Left ventricle myocardium inferior (tissue), 1 donor: Measurements from ENCODE around the gene FAF2. TPM values are rescaled to one million over a fixed set of nuclear protein-coding genes. Genes with fewer than 3 reads are reported as not detected.
A peak's percentile ranks its signal among the peaks of the same experiment; 100 is the strongest.
"Not testable (repeated sequence)": the region's sequence is repeated elsewhere in the genome, so short reads cannot be mapped to it uniquely, and the experiment has no call there.

Experiments used
- DNase-seq: peaks from one replicate; pipeline ENCODE4 v3.0.0-alpha.2; 2020
- H3K27ac ChIP-seq: fragments of 200-600 bp; replicated peaks from 2 replicates; pipeline ENCODE4 v1.8.0; 2021
- H3K27me3 ChIP-seq: fragments of 200-600 bp; 2 replicates; pipeline ENCODE4 v1.8.0; 2021; ENCODE audit warnings: low read depth
- H3K36me3 ChIP-seq: fragments of 200-600 bp; 2 replicates; pipeline ENCODE4 v1.8.0; 2021
- H3K4me1 ChIP-seq: fragments of 200-600 bp; 2 replicates; pipeline ENCODE4 v1.8.0; 2021
- H3K4me3 ChIP-seq: fragments of 200-600 bp; 2 replicates; pipeline ENCODE4 v1.8.0; 2021; ENCODE audit warnings: mild to moderate bottlenecking, moderate library complexity
- H3K9me3 ChIP-seq: fragments of 200-600 bp; replicated peaks from 2 replicates; pipeline ENCODE4 v1.8.0; 2021
- CTCF ChIP-seq: fragments of 200-600 bp; IDR thresholded peaks from 2 replicates; pipeline ENCODE4 v1.8.0; 2021; ENCODE audit warnings: antibody characterized with exemption, mild to moderate bottlenecking, borderline replicate concordance
- intact Hi-C: fragments of 100-400 bp; cut with micrococcal nuclease; formaldehyde crosslinking; loops from one replicate; pipeline ENCODE4 v1.11.0; 2022
- total RNA-seq: library from RNA; stranded (reverse); fragmentation: NEBNext Ultra II Directional; extraction: Animal tissue kit (Norgen Biotek cat#: 25700); gene quantifications from one replicate; pipeline ENCODE4 v1.2.1, GENCODE V29; 2021
- donor health status: DM: no; HTN: yes; CAD: no; lungs with severe emphysema.

FAF2 gene
- total RNA-seq, 1 donor from 2014 or later = 13.0 TPM

DNA sequence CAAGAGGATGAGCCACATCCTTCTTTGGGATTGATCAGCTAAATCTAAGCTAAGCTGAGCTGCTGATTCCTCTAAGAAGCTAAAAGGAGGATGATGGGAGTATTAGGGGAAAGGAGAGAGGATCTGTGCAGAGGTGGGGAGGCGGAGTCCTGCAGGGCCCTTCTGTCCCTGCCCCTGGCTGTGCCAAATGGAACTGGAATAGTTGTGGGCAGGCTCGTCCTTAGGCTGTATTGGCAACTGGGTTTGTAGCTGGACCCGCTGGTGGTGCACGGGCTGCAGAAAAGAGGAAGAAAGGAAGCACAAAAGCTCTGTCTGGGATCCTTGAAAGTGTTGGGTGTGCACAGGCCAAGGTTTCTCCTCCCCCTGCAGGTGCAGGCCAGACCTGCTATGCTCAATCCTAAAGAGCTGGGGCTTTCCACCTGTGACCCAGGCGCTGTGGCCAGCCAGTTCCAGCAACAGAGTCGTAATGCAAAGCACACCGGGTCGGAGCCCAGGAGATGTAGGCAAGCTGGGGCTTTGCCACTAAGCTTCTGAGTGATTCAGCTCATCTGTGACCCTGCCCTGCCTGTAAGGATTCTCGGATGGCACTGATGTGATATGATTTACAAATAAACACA, 41.6 kb upstream of the FAF2 start:
- H3K27ac ChIP-seq = peak overlapping the region; percentile 79
- no peak overlapping the region for H3K4me3 ChIP-seq
- TF ChIP-seq CTCF = no peak
- H3K27me3 ChIP-seq = no peaks in the 10 kb centered on the region
- peaks cover 57% of the 10 kb centered on the region for H3K36me3 ChIP-seq
- H3K9me3 ChIP-seq = no peaks in the 10 kb centered on the region
- intact Hi-C loops = no loop called here
- no peak for DNase-seq
- H3K4me1 ChIP-seq = peaks cover 74% of the 10 kb centered on the region

GRCh38 chr5:176407456-176408251, 40.5 kb upstream of the FAF2 start:
- peaks cover 73% of the 10 kb centered on the region for H3K4me1 ChIP-seq
- no peaks in the 10 kb centered on the region for H3K9me3 ChIP-seq
- TF ChIP-seq CTCF = no peak
- H3K36me3 ChIP-seq = peaks cover 57% of the 10 kb centered on the region
- H3K27me3 ChIP-seq = no peaks in the 10 kb centered on the region
- intact Hi-C loops = no loop called here
- H3K4me3 ChIP-seq = no peak overlapping the region
- H3K27ac ChIP-seq = peak overlapping the region; percentile 79
- DNase-seq = no peak

GRCh38 chr5:176408252-176408573, 40.0 kb upstream of the FAF2 start:
- Histone ChIP-seq H3K36me3 (peaks cover 57% of the 10 kb centered on the region), H3K27ac (peak overlapping the region; percentile 79), H3K4me1 (peaks cover 73% of the 10 kb centered on the region)
- H3K4me3 ChIP-seq, DNase-seq, intact Hi-C loops, H3K9me3 ChIP-seq, H3K27me3 ChIP-seq: not testable (repeated sequence)

GRCh38 chr5:176408590-176408989, 39.6 kb upstream of the FAF2 start:
- DNase-seq = no peak
- intact Hi-C loops = no loop called here
- Histone ChIP-seq H3K27ac (peak overlapping the region; percentile 79), H3K27me3 (no peaks in the 10 kb centered on the region), H3K36me3 (peaks cover 55% of the 10 kb centered on the region), H3K4me1 (peaks cover 73% of the 10 kb centered on the region), H3K9me3 (no peaks in the 10 kb centered on the region), H3K4me3 (no peak overlapping the region)
- TF ChIP-seq CTCF = no peak

DNA sequence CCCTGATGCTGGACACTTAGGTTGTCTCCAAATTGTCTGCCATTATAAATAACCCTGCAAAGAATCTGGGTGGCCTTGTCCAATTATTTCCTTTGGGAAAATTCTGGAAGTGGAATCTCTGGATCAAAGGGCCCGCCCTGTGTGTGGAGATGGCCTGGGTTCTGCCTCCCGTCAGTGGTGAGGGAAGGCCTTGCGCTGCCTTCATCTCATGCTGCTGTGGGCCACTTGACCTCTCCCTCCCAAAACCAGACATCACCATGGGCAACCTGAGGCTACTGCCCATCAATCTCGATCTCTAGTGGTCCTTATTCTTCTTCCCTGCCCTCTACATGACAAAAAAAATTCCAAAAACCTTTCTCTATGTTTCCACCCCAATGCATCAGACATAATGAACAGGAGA, 38.4 kb upstream of the FAF2 start:
- Histone ChIP-seq H3K27me3 (no peaks in the 10 kb centered on the region), H3K4me1 (peaks cover 79% of the 10 kb centered on the region), H3K9me3 (no peaks in the 10 kb centered on the region), H3K27ac (peak overlapping the region; percentile 93), H3K4me3 (no peak overlapping the region), H3K36me3 (peaks cover 46% of the 10 kb centered on the region)
- intact Hi-C loops = no loop called here
- no peak for TF ChIP-seq CTCF
- no peak for DNase-seq

DNA sequence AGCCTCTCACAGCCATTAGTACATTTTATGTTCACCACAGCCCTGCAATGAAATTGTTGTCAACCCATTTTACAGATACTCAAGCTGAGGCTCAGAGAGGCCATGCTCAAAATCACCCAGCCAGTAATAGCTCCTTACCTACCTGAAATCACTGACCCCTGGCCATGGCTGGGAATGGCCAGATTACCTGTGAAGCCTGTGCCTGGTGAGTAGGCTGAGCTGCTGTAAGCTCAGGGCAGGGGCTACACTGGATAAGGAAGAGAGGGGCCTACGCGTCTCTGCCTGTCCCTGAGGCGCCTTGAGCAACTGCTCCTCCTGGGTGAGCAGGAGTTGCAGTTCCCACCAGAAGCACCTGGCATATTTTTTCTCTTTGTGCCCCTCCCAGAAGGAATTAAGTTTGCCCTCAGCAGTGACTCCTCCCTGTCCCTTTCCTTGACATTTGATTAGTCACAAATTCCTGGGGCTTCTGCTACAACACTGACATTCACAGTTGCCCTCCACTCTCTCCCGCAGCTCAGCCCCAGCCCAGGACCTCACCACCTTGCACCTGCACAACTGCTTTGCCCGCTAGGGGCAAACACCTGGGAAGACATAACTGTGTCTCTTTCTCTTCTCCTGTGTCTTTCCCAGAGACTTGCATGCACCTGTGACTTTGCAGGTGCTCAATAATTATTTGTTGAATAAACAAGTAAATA, 37.6 kb upstream of the FAF2 start:
- peaks cover 39% of the 10 kb centered on the region for H3K36me3 ChIP-seq
- no peak for DNase-seq
- no peak overlapping the region for H3K4me3 ChIP-seq
- no peaks in the 10 kb centered on the region for H3K27me3 ChIP-seq
- H3K4me1 ChIP-seq = peaks cover 88% of the 10 kb centered on the region
- TF ChIP-seq CTCF = no peak
- no peaks in the 10 kb centered on the region for H3K9me3 ChIP-seq
- H3K27ac ChIP-seq = peak overlapping the region; percentile 93
- intact Hi-C loops = no loop called here
